Thymus (tissue), 11 donors: ENCODE results near the gene PIEZO2. TPM values are rescaled to one million over a fixed set of nuclear protein-coding genes. Genes with fewer than 3 reads are reported as not detected.
"Not testable (repeated sequence)": the region's sequence is repeated elsewhere in the genome, so short reads cannot be mapped to it uniquely, and the experiment has no call there.

Source experiments
- DNase-seq, 9 donors: peaks; one replicate each; pipeline ENCODE4 v3.0.0-alpha.2; 2013; ENCODE audit warnings: low spot score in 9 of 9, low read depth in 6 of 9, missing footprints in 1 of 9
- H3K27ac ChIP-seq, 2 donors: one replicate each; pipeline ENCODE4 v1.5.1; 2013; ENCODE audit warnings: control low read depth in 1 of 2, low read depth in 1 of 2, low read length in 1 of 2, mild to moderate bottlenecking in 1 of 2, moderate library complexity in 1 of 2
- H3K27me3 ChIP-seq, 2 donors: one replicate each; pipeline ENCODE4 v1.5.1; 2013; ENCODE audit warnings: low read length in 1 of 2; ENCODE audit not compliant: control insufficient read depth in 2 of 2, insufficient read depth in 1 of 2
- H3K36me3 ChIP-seq, 2 donors: one replicate each; pipeline ENCODE4 v1.5.1; 2013; ENCODE audit warnings: low read length in 1 of 2, mild to moderate bottlenecking in 1 of 2, moderate library complexity in 1 of 2; ENCODE audit not compliant: control insufficient read depth in 2 of 2, insufficient read depth in 2 of 2
- H3K4me1 ChIP-seq, 2 donors: one replicate each; pipeline ENCODE4 v1.5.1; 2013; ENCODE audit warnings: low read length in 2 of 2; ENCODE audit not compliant: control insufficient read depth in 2 of 2, insufficient read depth in 2 of 2
- H3K4me3 ChIP-seq, 2 donors: one replicate each; pipeline ENCODE4 v1.5.1; 2013; ENCODE audit warnings: low read length in 2 of 2, control low read depth in 1 of 2, mild to moderate bottlenecking in 1 of 2
- H3K9me3 ChIP-seq, 2 donors: one replicate each; pipeline ENCODE4 v1.5.1; 2013; ENCODE audit warnings: low read length in 1 of 2, mild to moderate bottlenecking in 1 of 2; ENCODE audit not compliant: control insufficient read depth in 2 of 2, insufficient read depth in 1 of 2
- WGBS: extraction: QIAGEN DNeasy Blood & Tissue Kit; methylation state at CpG from one replicate; pipeline ENCODE4 v1.1.7; 2013; 5-methylcytosine and 5-hydroxymethylcytosine counted together
- polyA plus RNA-seq: library from polyadenylated mRNA; stranded (reverse); fragments of 200-250 nt; gene quantifications from one replicate; pipeline ENCODE4 v1.2.3, GENCODE V29; 2013
- total RNA-seq: library from RNA; stranded (reverse); fragments of 120-200 nt; gene quantifications from one replicate; pipeline ENCODE4 v1.2.4, GENCODE V29; 2013
- donor health status: healthy.

The PIEZO2 gene
- total and polyA plus RNA-seq, 2 donors: 1.5 to 3.2 TPM

DNA sequence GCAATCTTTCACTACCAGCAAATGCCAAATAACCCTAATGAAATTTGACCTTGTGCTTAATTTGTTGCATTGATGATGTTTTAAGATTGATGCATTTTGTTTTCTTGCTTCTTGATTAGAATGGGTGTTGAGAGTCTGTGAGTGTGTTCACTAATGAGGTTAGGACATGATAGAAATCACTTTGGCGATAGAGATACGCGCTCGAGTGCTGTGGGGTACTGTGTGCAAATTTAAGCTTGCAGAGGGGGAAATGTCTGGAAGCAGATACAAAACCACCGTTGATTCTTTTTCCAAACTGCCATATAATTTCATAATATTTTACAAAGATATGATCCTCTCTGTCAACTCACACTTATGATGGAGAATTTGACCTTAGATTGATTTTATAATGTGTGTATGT, 200.9 kb downstream of the PIEZO2 start:
- H3K36me3 ChIP-seq: no peaks in the 10 kb centered on the region
- WGBS: 98% methylated on average over 5 of the region's 5 CpGs
- peaks cover 0 to 11% of the 10 kb centered on the region in 2 donors for H3K9me3 ChIP-seq
- H3K4me3 ChIP-seq: no peak overlapping the region
- DNase-seq: no peak
- H3K4me1 ChIP-seq: no peaks in the 10 kb centered on the region
- no peak overlapping the region for H3K27ac ChIP-seq
- H3K27me3 ChIP-seq: no peaks in the 10 kb centered on the region

DNA sequence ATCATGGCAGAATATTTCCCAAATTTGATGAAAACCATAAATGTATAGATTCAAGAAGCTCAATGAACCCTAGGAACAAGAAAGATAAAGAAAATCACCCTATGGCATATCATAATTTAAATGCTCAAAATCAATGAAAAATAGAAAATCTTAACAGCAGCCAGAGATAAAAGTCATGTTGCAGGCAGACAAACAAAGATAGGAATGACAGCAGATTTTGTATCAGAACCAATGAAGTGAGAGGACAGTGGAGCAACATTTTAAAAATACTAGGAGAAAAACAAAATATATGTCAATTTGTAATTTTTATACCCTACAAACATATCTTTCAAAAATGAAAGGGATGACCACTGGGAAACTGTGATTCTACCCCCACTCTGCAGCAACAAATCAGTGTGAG, 203.3 kb downstream of the PIEZO2 start:
- H3K27ac ChIP-seq: no peak overlapping the region
- no peaks in the 10 kb centered on the region for H3K36me3 ChIP-seq
- no peak overlapping the region for H3K4me3 ChIP-seq
- peaks cover 0 to 18% of the 10 kb centered on the region in 2 donors for H3K9me3 ChIP-seq
- no peak for DNase-seq
- H3K27me3 ChIP-seq: no peaks in the 10 kb centered on the region
- no peaks in the 10 kb centered on the region for H3K4me1 ChIP-seq

DNA sequence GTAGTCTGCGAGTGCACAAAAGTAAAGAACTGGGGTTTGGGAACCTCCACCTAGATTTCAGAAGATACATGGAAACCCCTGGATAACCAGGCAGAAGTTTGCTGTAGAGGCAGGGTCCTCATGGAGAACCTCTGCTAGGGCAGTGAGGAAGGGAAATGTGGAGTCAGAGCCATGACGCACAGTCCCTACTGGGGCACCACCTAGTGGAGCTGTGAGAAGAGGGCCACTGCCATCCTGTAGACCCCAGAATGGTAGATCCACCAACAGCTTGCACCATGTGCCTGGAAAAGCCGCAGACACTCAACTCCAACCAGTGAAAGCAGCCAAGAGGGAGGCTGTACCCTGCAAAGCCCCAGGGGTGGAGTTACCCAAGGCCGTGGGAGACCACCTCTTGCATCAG, 206.4 kb downstream of the PIEZO2 start:
- Histone ChIP-seq H3K4me3 (no peak overlapping the region), H3K36me3 (no peaks in the 10 kb centered on the region), H3K4me1 (no peaks in the 10 kb centered on the region), H3K27ac (no peak overlapping the region), H3K27me3 (no peaks in the 10 kb centered on the region), H3K9me3 (peaks cover 0 to 18% of the 10 kb centered on the region in 2 donors)
- no peak for DNase-seq
- WGBS: 87% methylated on average over 4 of the region's 4 CpGs

DNA sequence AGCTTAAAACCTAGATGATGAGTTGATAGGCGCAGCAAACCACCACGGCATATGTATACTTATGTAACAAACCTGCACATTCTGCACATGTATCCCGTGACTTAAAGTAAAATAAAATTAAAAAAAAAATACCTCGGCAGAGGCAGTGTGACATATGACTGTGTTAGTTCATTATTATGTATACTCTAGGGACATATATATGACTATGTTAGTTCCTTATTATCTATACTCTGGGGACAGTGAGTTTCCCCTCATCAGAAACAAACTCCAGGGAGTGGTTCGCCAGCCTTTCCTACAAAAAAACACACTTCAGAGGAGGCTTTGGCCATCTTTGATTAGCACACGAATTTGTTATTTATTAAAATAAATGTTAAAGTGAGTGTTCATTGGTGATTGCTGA, 209.5 kb downstream of the PIEZO2 start:
- no peaks in the 10 kb centered on the region for H3K4me1 ChIP-seq
- WGBS: 79% methylated on average over 6 of the region's 6 CpGs
- H3K4me3 ChIP-seq: no peak overlapping the region

DNA sequence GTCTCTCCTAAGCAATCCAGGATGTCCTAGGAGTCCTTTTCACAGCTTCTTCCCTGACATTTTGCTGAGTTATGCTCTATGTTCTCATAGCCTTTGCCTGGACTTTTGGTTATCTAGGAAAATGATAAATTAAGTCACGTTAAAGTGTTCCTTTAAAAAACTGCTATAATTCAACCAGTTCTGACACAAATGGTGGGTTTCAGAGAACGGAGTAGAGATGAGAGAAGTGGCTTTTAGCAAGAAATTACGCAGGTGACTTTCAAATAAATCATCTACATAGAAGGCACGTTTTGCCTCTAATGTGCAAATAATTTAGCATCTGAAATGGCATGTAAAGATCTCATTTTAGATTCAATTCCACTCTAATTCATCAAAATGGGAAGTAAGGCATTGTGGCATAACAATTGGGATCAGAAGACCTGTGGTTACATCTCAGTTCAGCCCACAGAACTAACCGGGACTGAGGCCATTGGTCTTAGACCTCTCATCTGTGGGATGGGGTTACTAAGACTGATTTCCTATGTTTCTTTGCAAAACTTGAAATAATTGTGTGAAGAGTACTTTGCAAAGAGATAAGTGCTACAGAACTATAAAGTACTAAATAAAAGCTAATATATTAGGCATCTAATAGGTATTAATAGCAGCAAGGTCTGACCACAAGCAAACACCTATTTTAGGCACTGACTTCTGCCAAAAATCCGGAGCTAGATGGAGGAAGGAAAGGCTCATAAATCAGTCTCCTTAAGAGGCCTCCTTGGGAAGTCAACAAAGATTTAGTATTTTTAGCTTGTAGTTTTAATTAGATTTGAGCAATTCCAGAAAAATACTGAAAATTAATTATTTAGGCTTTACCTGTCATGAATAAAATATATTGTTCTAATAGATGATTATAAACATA, 211.4 kb downstream of the PIEZO2 start:
- Histone ChIP-seq H3K36me3 (no peaks in the 10 kb centered on the region), H3K4me1 (no peaks in the 10 kb centered on the region), H3K27ac (no peak overlapping the region), H3K4me3 (no peak overlapping the region), H3K27me3 (no peaks in the 10 kb centered on the region), H3K9me3 (peaks cover 0 to 4% of the 10 kb centered on the region in 2 donors)
- DNase-seq: no peak
- 54% methylated on average over 6 of the region's 6 CpGs for WGBS

More for the DNA sequence above, 209.5 kb downstream of the PIEZO2 start:
- no peak for DNase-seq
- H3K36me3 ChIP-seq: no peaks in the 10 kb centered on the region
- H3K27ac ChIP-seq: no peak overlapping the region
- no peaks in the 10 kb centered on the region for H3K27me3 ChIP-seq
- H3K9me3 ChIP-seq: peaks cover 0 to 10% of the 10 kb centered on the region in 2 donors

- no peak for DNase-seq
- WGBS: 93% methylated on average over 9 of the region's 9 CpGs
- Histone ChIP-seq H3K27me3 (no peaks in the 10 kb centered on the region), H3K36me3 (no peaks in the 10 kb centered on the region), H3K4me1 (no peaks in the 10 kb centered on the region), H3K4me3 (no peak overlapping the region), H3K27ac (no peak overlapping the region), H3K9me3 (no peaks in the 10 kb centered on the region)
Observed at GRCh38 chr18:10936176-10937053, 213.0 kb downstream of the PIEZO2 start.

GRCh38 chr18:10935588-10935987, 213.8 kb downstream of the PIEZO2 start:
- H3K27me3 ChIP-seq: no peaks in the 10 kb centered on the region
- no peak overlapping the region for H3K4me3 ChIP-seq
- H3K9me3 ChIP-seq: no peaks in the 10 kb centered on the region
- no peak for DNase-seq
- WGBS: 98% methylated on average over 7 of the region's 7 CpGs
- H3K36me3 ChIP-seq: no peaks in the 10 kb centered on the region
- no peaks in the 10 kb centered on the region for H3K4me1 ChIP-seq
- H3K27ac ChIP-seq: no peak overlapping the region

- not testable (repeated sequence) for H3K27ac ChIP-seq, DNase-seq, H3K4me3 ChIP-seq, H3K36me3 ChIP-seq, H3K27me3 ChIP-seq, H3K9me3 ChIP-seq, H3K4me1 ChIP-seq
- 93% methylated on average over 3 of the region's 3 CpGs for WGBS
Observed at GRCh38 chr18:10933648-10934047, 215.7 kb downstream of the PIEZO2 start.

DNA sequence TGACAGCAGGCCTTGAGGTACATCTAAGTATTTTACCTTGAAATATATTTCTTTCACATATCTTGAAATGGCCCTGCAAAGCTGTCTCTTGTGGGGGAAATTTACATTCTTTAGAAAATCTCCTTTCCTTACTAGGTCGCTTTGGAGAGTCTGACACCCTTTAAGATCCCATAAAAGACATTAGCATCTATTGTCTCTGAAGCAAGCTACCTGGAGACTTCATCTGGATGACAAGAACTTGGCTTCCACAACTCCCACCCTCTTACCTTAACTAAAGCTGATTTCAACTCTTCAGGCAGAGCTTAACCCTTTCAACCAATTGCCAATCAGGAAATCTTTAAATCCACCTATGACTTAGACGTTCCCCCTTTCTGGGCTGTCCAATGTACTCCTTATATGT, 219.3 kb downstream of the PIEZO2 start:
- Histone ChIP-seq H3K36me3 (no peaks in the 10 kb centered on the region), H3K9me3 (no peaks in the 10 kb centered on the region), H3K4me3 (no peak overlapping the region), H3K27ac (no peak overlapping the region), H3K4me1 (peaks cover 0 to 11% of the 10 kb centered on the region in 2 donors), H3K27me3 (no peaks in the 10 kb centered on the region)
- WGBS: 80% methylated on average over 2 of the region's 2 CpGs
- DNase-seq: no peak
